GM18858 (cell line): ENCODE results near the gene APBB1IP.
A peak's percentile ranks its signal among the peaks of the same experiment; 100 is the strongest.
"Not testable (repeated sequence)": the region's sequence is repeated elsewhere in the genome, so short reads cannot be mapped to it uniquely, and the experiment has no call there.

Experiments used
- ATAC-seq: cut with Tn5 transposase; IDR thresholded peaks from one replicate; pipeline ENCODE4 v1.9.1; 2021; ENCODE audit not compliant: unreplicated experiment

Gene APBB1IP

DNA sequence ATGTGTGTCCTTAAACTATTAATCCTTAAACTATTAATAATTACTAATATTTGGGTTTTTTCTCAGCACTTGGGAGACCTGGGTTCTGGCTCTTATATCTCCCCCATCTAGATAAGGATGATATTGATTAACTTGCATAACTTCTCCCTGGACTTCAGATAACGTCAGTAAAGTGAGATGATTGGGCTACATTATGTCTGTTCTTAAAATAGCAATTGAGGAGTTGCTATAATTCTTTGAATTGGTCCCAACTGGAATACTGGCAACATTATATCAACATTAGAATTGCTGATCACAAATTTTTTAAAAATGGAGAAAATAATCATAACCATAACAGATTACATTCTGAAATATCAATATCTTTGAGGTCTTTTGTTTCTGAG lies 1.9 kb downstream of the APBB1IP start:
- ATAC-seq = no peak

DNA sequence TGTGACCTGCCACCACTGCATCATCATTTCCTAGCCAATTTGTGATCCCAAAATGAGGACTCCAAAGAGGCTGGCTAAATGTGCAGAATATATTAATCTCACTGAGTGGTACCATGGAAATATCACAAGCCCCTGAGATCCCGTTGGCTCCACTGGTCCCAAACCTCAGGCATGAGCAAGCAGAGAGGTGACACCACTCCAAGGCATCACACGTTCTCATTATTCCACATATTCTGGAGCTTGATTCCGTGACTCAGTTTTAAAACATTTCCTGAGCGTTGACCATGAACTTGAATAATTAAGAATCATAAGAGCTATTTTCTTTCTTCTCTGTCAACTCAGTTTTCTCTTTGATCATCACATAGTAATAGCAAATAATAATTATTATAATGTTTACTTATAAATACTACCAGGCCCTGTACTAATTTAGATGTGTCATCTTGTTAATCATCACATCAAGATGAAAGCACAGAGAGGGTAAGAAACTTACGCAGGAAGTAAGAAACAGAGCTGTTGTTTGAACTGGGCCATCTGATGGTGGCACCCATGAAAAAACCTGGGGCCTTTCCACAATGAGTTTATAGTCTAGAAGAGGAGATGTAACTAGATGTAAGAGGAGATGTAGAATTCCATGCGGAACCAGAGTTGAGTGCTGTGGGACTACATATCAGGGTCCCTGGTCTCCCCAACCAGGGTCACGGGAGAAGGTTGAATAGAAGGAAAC lies 3.5 kb downstream of the APBB1IP start:
- ATAC-seq = no peak

DNA sequence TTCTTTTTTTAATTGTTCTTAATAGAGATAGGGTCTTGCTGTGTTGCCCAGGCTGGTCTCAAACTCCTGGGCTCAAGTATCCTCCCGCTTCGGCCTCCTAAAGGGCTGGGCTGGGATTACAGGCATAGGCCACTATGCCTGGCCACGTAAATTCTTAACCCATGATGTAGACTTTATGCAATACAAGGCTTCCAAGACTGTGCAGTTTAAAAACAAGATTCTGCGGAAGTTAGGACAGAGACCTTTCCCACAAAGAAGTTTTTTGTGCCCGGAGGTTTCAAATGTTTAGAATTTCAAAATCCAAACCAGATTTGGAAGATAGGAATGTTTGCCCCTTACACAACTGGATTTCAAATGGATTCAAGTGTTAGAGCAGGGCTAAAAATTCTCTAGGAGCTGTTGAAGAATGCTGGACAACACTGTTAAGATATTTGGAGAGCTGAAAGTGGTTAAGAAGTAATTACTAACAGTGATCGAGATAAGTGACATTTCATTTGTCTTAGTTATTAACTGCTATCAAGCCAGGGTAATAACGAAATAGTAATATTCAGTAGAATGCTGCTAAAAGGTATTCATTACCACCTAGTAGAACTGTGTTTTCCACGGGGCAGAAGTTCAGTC lies 7.4 kb downstream of the APBB1IP start:
- ATAC-seq = no peak

DNA sequence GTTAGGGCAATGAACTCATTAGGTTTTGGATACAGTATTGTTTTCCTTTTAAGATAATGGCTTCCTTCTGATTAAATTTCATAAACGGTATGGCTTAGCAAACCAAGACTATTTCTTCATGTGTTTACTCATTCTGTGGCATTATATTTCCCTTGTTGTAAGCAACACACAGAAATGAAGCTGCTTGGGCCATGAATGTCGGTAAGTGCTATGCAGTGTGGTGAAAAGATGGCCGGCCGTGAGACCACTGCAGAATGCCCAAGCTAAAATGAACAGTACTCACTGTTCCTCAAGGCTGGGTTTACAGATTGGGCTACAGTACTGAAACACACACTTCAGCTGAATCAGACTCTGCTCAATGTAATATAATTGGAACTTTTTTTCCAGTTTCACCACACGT lies 8.1 kb downstream of the APBB1IP start:
- ATAC-seq = no peak

DNA sequence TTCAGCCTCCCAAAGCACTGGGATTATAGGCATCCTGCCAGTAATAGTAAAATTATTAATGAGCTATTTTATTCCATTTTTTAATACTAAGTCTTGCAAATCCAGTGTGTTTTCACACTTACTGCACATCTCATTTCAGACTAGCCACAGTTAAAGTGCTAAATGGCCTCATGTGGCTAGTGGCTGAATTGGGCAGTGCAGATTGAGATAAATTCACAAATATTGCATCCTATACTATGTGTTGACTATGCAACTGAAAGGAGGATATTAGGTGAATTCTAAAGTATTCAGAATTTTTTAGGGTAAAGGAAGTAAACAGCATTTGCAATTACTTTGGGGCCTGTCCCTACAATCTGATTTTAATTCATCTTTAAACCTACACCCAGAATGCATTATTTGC lies 10.2 kb downstream of the APBB1IP start:
- no peak for ATAC-seq

- peak; percentile 80 for ATAC-seq
Observed at GRCh38 chr10:26448706-26449435, 10.7 kb downstream of the APBB1IP start.

DNA sequence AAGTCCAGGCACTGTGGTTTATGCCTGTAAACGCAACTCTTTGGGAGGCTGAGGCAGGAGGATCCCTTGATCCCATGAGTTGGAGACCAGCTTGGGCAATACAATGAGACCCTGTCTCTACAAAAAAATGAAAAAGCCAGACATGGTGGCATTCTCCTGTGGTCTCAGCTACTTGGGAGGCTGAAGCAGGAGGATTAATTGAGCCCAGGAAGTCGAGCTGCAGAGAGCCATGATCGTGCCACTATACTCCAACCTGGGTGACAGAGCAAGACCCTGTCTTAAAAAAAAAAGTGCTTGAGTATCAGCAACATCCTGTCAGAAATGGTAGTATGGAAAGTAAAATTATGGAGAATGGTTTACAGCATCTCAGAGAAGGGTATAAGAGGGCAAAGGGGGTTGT lies 11.6 kb downstream of the APBB1IP start:
- ATAC-seq = no peak

DNA sequence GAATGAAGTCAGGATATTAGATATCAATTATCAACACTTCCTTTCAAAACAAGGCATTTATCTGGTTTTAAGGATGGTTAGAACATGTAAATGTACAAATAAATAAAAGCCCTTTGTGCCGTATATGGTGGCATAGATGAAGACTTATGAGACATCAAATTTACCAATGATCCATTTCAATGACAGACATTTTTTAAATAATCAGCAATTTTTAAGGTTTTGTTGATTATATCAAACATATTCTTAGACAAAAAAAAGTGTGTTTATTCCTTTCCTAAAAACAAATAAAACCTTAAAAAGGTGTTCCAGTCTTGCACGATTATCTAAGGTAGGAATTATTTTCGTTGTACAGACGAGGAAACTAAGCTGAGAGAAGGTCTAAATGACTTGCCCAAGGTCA lies 13.8 kb downstream of the APBB1IP start:
- no peak for ATAC-seq

DNA sequence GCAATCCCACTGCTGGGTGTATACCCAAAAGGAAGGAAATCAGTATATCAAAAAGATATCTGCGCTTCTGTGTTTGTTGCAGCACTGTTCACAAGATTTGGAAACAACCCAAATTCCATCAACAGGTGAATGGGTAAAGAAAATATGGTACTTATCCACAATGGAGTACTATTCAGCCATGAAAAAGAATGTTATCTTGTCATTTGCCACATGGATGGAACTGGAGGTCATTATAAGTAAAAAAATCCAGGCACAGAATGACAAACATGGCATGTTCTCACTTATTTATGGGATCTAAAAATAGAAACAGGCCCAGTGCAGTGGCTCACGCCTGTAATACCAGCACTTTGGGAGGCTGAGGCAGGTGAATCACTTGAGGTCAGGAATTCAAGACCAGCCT lies 15.7 kb downstream of the APBB1IP start:
- ATAC-seq = no peak

DNA sequence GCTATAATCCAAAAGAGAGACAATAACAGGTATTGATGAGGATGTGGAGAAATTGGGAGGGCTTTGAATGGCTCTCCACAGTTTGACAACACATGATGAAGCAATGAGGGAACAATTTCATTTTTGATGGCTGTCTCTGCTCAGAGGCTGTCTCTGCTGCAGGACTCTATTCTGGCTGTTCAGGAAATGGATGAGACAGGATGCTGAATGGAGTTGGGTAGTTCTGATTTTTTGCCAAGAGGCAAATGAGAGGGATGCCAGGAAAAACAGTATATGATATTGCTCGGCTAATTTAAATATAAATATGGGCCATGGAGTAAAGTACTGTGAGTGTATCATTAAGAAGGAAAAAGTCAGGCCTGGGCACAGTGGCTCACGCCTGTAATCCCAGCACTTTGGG lies 16.8 kb downstream of the APBB1IP start:
- no peak for ATAC-seq

DNA sequence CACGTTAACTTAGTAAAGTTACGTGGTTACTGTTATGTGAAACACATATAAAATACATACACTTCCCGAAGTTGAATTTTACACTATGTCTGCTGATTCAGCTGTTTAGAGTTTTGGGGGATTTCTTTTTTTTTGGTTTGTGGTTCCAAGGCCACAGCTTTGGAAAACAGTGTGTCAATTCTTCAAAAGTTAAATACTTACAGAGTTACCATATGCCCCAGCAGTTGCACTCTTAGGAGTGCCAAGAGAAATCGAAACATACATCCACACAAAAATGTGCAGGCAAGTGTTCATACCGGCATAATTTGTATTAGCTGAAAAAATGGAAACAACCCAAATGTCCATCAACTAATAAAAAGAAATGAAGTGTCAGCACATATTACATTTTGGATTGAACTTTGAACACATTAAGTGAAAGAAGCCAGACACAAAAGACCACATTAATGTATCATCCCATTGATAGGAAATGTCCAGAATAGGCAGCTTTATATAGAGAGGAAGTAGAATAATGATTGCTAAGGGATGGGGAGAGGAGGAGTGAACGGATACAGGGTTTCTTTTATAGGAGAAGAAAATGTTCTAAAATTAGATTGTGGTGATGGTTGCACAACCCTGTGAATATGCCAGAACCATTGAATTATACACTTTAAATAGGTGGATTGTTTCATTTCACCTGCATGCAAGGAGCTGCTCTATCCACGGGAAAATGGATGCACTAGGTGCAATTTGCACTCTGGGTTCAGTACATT lies 17.6 kb downstream of the APBB1IP start:
- ATAC-seq = no peak

- peak; percentile 87 for ATAC-seq
Observed at GRCh38 chr10:26457088-26457487, 18.9 kb downstream of the APBB1IP start.

GRCh38 chr10:26460736-26461135 lies 22.6 kb downstream of the APBB1IP start:
- no peak for ATAC-seq

GRCh38 chr10:26463986-26464385 lies 25.8 kb downstream of the APBB1IP start:
- ATAC-seq = no peak

- no peak for ATAC-seq
Observed at GRCh38 chr10:26464632-26465280, 26.6 kb downstream of the APBB1IP start.

DNA sequence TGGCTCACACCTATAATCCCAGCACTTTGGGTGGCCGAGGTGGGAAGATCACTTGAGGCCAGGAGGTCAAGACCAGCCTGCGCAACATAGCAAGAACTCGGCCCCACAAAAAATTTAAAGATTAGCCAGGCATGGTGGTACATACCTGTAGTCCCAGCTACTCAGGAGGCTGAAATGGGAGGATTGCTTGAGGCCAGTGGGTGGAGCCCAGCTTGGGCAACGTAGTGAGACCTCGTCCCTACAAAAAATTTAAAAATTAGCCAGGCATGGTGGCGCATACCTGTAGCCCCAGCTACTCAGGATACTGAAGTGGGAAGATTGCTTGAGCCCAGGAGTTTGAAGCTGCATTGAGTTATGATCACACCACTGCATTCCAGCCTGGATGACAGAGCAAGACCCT lies 28.4 kb downstream of the APBB1IP start:
- not testable (repeated sequence) for ATAC-seq

DNA sequence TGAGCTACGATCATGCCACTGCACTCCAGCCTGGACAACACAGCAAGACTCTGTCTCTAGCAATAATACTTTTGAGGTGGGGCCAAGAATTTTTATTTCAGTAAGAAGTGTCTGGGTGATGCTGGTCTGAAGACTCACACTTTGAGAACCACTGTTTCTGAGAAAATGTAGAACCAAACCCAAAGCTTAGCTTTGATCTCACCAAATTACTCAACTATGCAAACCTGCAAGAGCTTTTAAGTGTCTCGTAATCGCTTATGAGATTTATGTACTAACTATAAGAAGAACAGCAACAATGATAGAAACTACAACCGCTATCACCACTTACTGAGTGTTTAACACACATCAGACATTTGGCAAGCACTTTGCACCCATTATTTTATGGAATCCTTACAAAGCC lies 29.5 kb downstream of the APBB1IP start:
- no peak for ATAC-seq

- ATAC-seq = no peak
Observed at GRCh38 chr10:26468291-26468690, 30.1 kb downstream of the APBB1IP start.

DNA sequence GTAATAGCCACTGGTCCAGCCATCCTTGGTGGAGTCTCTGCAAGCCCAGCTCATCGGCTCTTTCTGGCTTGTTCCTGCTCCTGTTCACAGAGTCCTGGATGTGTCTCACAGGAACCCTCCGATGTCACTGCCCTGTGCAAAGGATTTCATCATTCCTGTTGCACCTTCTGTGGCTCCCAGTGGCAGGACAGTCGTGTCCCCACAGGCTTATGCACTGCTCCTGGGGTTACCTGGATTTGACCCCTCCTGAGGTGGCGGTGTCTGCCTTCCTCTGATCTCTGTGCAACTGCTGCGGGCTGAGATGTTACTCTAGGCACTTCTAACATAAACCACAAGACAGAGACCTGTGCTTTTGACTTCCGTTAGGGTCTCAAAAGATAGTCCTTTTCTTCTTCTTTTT lies 30.6 kb downstream of the APBB1IP start:
- ATAC-seq = peak; percentile 55

DNA sequence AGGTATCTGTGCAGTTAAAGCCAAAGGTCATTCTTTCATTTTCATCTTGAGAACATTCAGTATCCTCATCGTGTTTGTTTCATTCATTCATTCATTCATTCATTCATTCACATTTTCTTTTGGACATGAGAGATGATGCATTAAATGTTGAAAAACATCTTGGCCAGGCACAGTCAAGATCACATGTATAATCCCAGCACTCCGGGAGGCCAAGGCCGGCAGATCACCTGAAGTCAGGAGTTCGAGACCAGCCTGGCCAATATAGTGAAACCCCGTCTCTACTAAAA lies 34.3 kb downstream of the APBB1IP start:
- ATAC-seq = no peak

DNA sequence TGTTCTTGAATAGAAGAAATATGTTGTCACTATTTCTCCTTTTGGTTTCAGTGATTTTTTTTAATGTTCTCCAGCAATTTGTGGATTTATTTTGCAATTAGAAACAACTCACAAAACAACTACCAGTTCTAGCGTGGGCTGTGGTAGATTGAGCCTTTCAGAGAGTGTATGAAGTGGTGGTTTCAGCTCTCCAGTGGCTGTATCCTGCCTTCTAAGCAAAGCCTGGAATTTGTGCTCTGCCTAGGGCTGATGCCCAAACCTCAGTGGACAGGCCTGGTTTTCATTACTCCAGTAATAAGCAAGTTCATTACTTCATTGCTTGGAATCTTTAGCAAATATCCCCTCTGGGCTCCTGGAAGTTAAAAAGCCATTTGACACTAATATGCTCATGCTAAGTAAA lies 35.9 kb downstream of the APBB1IP start:
- no peak for ATAC-seq
